HL-60/S4 treated with phorbol 12-myristate 13-acetate at 8.2 ng/mL for 4 days and 3 days (cell line): Measurements from ENCODE around the gene ZNF385B.

Experiments used
- in situ Hi-C: fragments of 300-500 bp; cut with MboI; formaldehyde crosslinking; loops from 2 replicates; pipeline ENCODE4 v1.15.0; 2022; ENCODE audit warnings: low sequenced_read_pairs

Gene ZNF385B

GRCh38 chr2:179417436-179417949, 443.9 kb downstream of the ZNF385B start:
- in situ Hi-C loops = no loop called here

DNA sequence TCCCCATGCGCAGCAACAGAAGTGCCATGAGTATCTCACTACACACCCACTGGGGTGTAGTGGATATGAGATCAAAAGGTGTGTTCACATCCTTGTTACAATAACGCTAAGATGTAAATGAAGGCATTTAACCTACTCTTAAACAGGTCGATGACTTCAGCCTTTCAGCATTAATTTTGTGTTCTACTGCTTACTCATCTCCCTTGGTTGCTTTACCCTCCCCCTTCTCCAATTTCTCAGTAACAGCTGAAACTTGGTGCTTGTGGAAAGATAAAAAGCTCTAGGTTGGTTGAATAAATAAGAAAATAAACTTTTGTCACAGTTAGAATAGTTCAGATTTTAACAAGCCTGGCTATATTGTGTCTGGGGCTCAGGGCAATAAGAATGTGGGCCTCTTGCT, 449.3 kb downstream of the ZNF385B start:
- in situ Hi-C loops = no loop called here

DNA sequence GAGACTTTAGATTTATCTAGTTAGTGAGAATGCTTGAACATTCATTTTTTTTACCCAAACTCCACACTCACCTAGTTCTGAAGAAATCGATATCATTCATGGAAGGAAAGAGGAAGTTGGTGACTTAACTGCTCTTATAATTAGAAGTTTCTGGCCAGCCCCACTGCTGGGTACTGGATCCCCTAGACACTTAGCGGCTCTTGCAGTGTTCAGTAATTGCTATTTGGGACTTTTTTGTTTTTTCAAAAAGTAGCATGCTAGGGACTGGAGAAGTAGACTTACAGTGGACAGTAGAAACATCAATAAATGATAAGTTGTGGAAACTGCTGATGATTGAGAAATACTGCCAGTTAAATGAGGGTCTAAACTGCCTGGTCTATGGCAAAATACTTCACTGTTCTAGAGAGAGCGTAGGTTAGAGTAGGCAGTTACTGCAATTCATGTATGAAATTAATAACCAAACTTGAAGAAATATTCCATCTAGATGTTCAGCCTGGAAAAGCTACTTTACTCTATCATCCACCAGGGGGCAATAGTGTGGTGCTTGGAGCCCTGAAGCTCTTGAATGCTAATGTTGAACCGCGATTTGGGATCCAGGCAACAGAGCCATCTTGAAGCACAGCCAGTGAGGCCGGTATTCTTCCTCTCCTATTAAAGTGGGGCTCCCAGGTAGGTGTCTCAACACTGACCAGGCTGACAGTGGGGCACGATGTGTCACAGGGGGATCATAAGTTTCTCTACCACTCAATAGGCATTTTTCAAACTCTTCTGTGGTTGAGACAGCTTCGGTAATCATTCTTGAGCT, 450.7 kb downstream of the ZNF385B start:
- in situ Hi-C loops = no loop called here

GRCh38 chr2:179403624-179404023, 457.8 kb downstream of the ZNF385B start:
- in situ Hi-C loops = no loop called here

- in situ Hi-C loops = no loop called here
These were observed 467.9 kb downstream of the ZNF385B start for GRCh38 chr2:179393481-179393880.
